Heart right ventricle (tissue), 16 donors: Measurements from ENCODE around the gene PHLDB1. TPM values are rescaled to one million over a fixed set of nuclear protein-coding genes. Genes with fewer than 3 reads are reported as not detected.
"Not testable (repeated sequence)": the region's sequence is repeated elsewhere in the genome, so short reads cannot be mapped to it uniquely, and the experiment has no call there.

Experiments used
- ATAC-seq, 8 donors: fragments of 200-7000 bp; cut with Tn5 transposase; one replicate each; pipeline ENCODE4 v1.9.1; 2020; ENCODE audit warnings: mild to moderate bottlenecking in 8 of 8, moderate library complexity in 8 of 8, moderate number of reproducible peaks in 1 of 8
- DNase-seq, 2 donors: peaks; one replicate each; pipeline ENCODE4 v3.0.0-alpha.2; 2020
- H3K27ac ChIP-seq, 10 donors: fragments of 200-600 bp; sonication (generic) in 2 of 10; one replicate each; pipeline versions ENCODE4 v1.5.0 to v1.8.0; 2020 to 2022; ENCODE audit warnings: mild to moderate bottlenecking in 3 of 10
- H3K27me3 ChIP-seq, 7 donors: fragments of 200-600 bp; one replicate each; pipeline ENCODE4 v1.8.0; 2021 to 2022; ENCODE audit warnings: mild to moderate bottlenecking in 2 of 7
- H3K36me3 ChIP-seq, 9 donors: fragments of 200-600 bp; sonication (generic) in 1 of 9; one replicate each; pipeline versions ENCODE4 v1.5.0 to v1.8.0; 2020 to 2022; ENCODE audit warnings: mild to moderate bottlenecking in 2 of 9
- H3K4me1 ChIP-seq, 9 donors: fragments of 200-600 bp; sonication (generic) in 1 of 9; one replicate each; pipeline versions ENCODE4 v1.5.0 to v1.8.0; 2020 to 2022; ENCODE audit warnings: mild to moderate bottlenecking in 4 of 9
- H3K4me3 ChIP-seq, 10 donors: fragments of 200-600 bp; sonication (generic) in 2 of 10; one replicate each; pipeline versions ENCODE4 v1.5.0 to v1.8.0; 2020 to 2022; ENCODE audit warnings: mild to moderate bottlenecking in 7 of 10, moderate library complexity in 2 of 10
- H3K9me3 ChIP-seq, 11 donors: fragments of 200-600 bp in 10 of 11; sonication (generic) in 2 of 11; one replicate each; pipeline versions ENCODE4 v1.5.0 to v1.8.0; 2013 to 2022; ENCODE audit warnings: mild to moderate bottlenecking in 2 of 11, control low read depth in 1 of 11, moderate library complexity in 1 of 11
- CTCF ChIP-seq, 9 donors: fragments of 200-600 bp; sonication (generic) in 2 of 9; IDR thresholded peaks; one replicate each; pipeline versions ENCODE4 v1.5.0 to v1.8.0; 2021 to 2022; ENCODE audit warnings: antibody characterized with exemption in 9 of 9, mild to moderate bottlenecking in 5 of 9, moderate library complexity in 1 of 9
- WGBS, 2 donors: extraction: QIAGEN DNeasy Blood & Tissue Kit; methylation state at CpG; one replicate each; pipeline ENCODE4 v1.1.7; 2013; ENCODE audit warnings: inconsistent platforms in 1 of 2; 5-methylcytosine and 5-hydroxymethylcytosine counted together
- intact Hi-C, 10 donors: fragments of 100-400 bp; cut with DNase I; formaldehyde crosslinking; loops; one replicate each; pipeline versions ENCODE4 v1.11.1 to v1.14.2; 2022
- polyA plus RNA-seq, 2 donors: library from polyadenylated mRNA; stranded (reverse); fragments of 200-250 nt; gene quantifications; one replicate each; pipeline ENCODE4 v1.2.3, GENCODE V29; 2013
- total RNA-seq, 10 donors: library from RNA; stranded (reverse); fragmentation: NEBNext Ultra II Directional in 3 of 10; extraction: Animal tissue kit (Norgen Biotek cat#: 25700) in 3 of 10; gene quantifications; one replicate each; pipeline versions ENCODE4 v1.2.1 to v1.2.4, GENCODE V29; 2021 to 2023
- donor health status: Arrhythmogenic right ventricular cardiomyopathy.
- donor health status: ischemic (EF 13 %, LVEDD 7.1; RV severe dilation, severe dysfunction).
- donor health status: healthy with polysubstance abuse.
- donor health status: DM: no; HTN: yes; CAD: no.
- donor health status: DM: no; HTN: no; CAD: no.
- donor health status: ischemic (EF 25% LVEDD 6.9; RV normal size, moderate dysfunction).
- donor health status: ischemic (EF 25% LVEDD 5.7; RV mildly dilated, moderate dysfunction).
- donor health status: healthy.
- donor health status: DM: yes; HTN: yes; CAD: no.
- donor health status: Ischemic cardiomyopathy.
- donor health status: ischemic (EF 35%, LVEDD 5.7; RV mildly dilated, moderate dysfunction).
- donor health status: nonischemic (EF 11% LVEDD 7.7; RV severe dilation, severe dysfunction).
- donor health status: DM: yes; HTN: yes; CAD: no.
- donor health status: PGD.
- donor health status: ischemic (EF 29% LVEDD 5.4; RV normal size, mild dysfunction).
- donor health status: nonischemic (EF 23%, LVEDD 6.1; RV moderate dilation, normal function).

Gene PHLDB1
- total and polyA plus RNA-seq, 12 donors: 74.9 to 259 (median 114) TPM

- TF ChIP-seq CTCF (IDR thresholded peaks at IDR 0.05): no peak
- Histone ChIP-seq H3K9me3 (peaks cover 0 to 19% (median 0%) of the 10 kb centered on the region in 11 donors), H3K36me3 (no peaks in the 10 kb centered on the region), H3K4me3 (no peak overlapping the region), H3K27ac (no peak overlapping the region), H3K4me1 (no peaks in the 10 kb centered on the region), H3K27me3 (no peaks in the 10 kb centered on the region)
- intact Hi-C loops: no loop called here
- WGBS, 2 donors: 78 to 80% methylated on average over 6 of the region's 6 CpGs
- peak in 1 of 8 donors; percentile 11 for ATAC-seq
- DNase-seq: no peak
Observed at GRCh38 chr11:118673361-118674081, 66.1 kb downstream of the PHLDB1 start.

- 87 to 88% methylated on average over 1 of the region's 1 CpG for WGBS, 2 donors
- Histone ChIP-seq H3K36me3 (no peaks in the 10 kb centered on the region), H3K27ac (no peak overlapping the region), H3K27me3 (no peaks in the 10 kb centered on the region), H3K4me1 (peaks cover 0 to 4% (median 0%) of the 10 kb centered on the region in 9 donors), H3K4me3 (no peak overlapping the region), H3K9me3 (peaks cover 0 to 19% (median 0%) of the 10 kb centered on the region in 11 donors)
- TF ChIP-seq CTCF (IDR thresholded peaks at IDR 0.05): no peak
- DNase-seq (no peak), ATAC-seq (no peak)
- intact Hi-C loops: no loop called here
Observed at GRCh38 chr11:118674082-118674435, 66.6 kb downstream of the PHLDB1 start.

GRCh38 chr11:118677977-118678376 lies 70.6 kb downstream of the PHLDB1 start:
- ATAC-seq (no peak), DNase-seq (no peak)
- H3K36me3 ChIP-seq: no peaks in the 10 kb centered on the region
- no peaks in the 10 kb centered on the region for H3K27me3 ChIP-seq
- no peak overlapping the region for H3K27ac ChIP-seq
- no peak for TF ChIP-seq CTCF (IDR thresholded peaks at IDR 0.05)
- 97 to 98% methylated on average over 6 of the region's 6 CpGs for WGBS, 2 donors
- intact Hi-C loops: no loop called here
- H3K4me3 ChIP-seq: no peak overlapping the region
- peaks cover 0 to 6% (median 0%) of the 10 kb centered on the region in 9 donors for H3K4me1 ChIP-seq
- no peaks in the 10 kb centered on the region for H3K9me3 ChIP-seq

- H3K9me3 ChIP-seq, H3K27ac ChIP-seq, H3K36me3 ChIP-seq, H3K4me1 ChIP-seq, H3K4me3 ChIP-seq, intact Hi-C loops, H3K27me3 ChIP-seq: not testable (repeated sequence)
- DNase-seq (peak in 1 of 2 donors; percentile 53), ATAC-seq (peak in 7 of 8 donors; percentile 29 to 77 (median 64))
- WGBS, 2 donors: 37 to 46% methylated on average over 11 of the region's 11 CpGs
- TF ChIP-seq CTCF (IDR thresholded peaks at IDR 0.05): peak in 3 of 9 donors; percentile 24 to 30 (median 29)
Observed at GRCh38 chr11:118678908-118679307, 71.5 kb downstream of the PHLDB1 start.
